ENCODE measurements around the gene XRCC4. TPM values are rescaled to one million over a fixed set of nuclear protein-coding genes. Genes with fewer than 3 reads are reported as not detected.
A peak's percentile ranks its signal among the peaks of the same experiment; 100 is the strongest.

Gene XRCC4
- total and polyA plus RNA-seq, 2 of the 13 experiments (the other 11 are each of a cell fraction or from before 2014, with no cell fraction given): 2.8 to 12.6 TPM

DNA sequence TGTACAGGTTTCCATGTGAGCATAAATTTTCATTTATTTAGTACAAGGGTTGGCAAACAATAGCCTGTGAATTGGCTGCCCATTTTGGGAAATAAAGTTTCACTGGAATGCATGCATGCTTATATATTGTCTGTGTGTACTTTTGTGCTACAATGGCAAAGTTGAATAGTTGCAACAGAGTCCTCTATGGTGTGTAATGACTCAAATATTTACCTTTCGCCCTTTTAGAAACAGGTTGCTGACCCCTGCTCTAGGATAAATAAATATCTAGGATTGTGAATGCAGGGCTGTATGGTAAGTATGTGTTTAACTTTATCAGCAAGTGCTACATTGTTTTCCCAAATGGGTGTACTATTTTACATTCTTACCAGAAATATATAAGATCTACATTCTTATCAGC, 47.2 kb downstream of the XRCC4 start (continued):
- TF ChIP-seq, protein P1, sequence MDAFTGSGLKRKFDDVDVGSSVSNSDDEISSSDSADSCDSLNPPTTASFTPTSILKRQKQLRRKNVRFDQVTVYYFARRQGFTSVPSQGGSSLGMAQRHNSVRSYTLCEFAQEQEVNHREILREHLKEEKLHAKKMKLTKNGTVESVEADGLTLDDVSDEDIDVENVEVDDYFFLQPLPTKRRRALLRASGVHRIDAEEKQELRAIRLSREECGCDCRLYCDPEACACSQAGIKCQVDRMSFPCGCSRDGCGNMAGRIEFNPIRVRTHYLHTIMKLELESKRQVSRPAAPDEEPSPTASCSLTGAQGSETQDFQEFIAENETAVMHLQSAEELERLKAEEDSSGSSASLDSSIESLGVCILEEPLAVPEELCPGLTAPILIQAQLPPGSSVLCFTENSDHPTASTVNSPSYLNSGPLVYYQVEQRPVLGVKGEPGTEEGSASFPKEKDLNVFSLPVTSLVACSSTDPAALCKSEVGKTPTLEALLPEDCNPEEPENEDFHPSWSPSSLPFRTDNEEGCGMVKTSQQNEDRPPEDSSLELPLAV (CRISPR knock-in tag; conservative IDR thresholded peaks at IDR 0.05; ENCODE audit: low read depth): no peak
- no peak for TF ChIP-seq KDM6A (CRISPR knock-in tag; IDR thresholded peaks at IDR 0.05; ENCODE audit: low read depth)
- TF ChIP-seq JDP2 (CRISPR knock-in tag; IDR thresholded peaks at IDR 0.05; ENCODE audit: borderline replicate concordance): no peak
- no peak for TF ChIP-seq NRL (CRISPR knock-in tag; IDR thresholded peaks at IDR 0.05; ENCODE audit: borderline replicate concordance)
- TF ChIP-seq ZNF12 (CRISPR knock-in tag; IDR thresholded peaks at IDR 0.05): peak; percentile 87
- no peak for TF ChIP-seq DNMT3B (CRISPR knock-in tag; conservative IDR thresholded peaks at IDR 0.05)
- peak; percentile 60; the same call in 1 of the 2 replicates for TF ChIP-seq ZBTB34 (CRISPR knock-in tag; IDR thresholded peaks at IDR 0.05)
- TF ChIP-seq ZBTB44 (CRISPR knock-in tag; IDR thresholded peaks at IDR 0.05): no peak
- no peak for TF ChIP-seq ZNF17 (CRISPR knock-in tag; IDR thresholded peaks at IDR 0.05)
- no peak for TF ChIP-seq ZNF547 (CRISPR knock-in tag; IDR thresholded peaks at IDR 0.05)
- TF ChIP-seq ZNF549 (CRISPR knock-in tag; IDR thresholded peaks at IDR 0.05): no peak
- peak; percentile 78; the same call in 1 of the 2 replicates for TF ChIP-seq ZFP1 (CRISPR knock-in tag; IDR thresholded peaks at IDR 0.05)
- no peak for TF ChIP-seq FOXC1 (CRISPR knock-in tag; IDR thresholded peaks at IDR 0.05; ENCODE audit: borderline replicate concordance)
- TF ChIP-seq FOSL2 (CRISPR knock-in tag; IDR thresholded peaks at IDR 0.05): peak; percentile 87
- TF ChIP-seq NFE2L1 (CRISPR knock-in tag; IDR thresholded peaks at IDR 0.05; ENCODE audit: borderline replicate concordance): no peak
- TF ChIP-seq DZIP1 (CRISPR knock-in tag; IDR thresholded peaks at IDR 0.05): no peak
- TF ChIP-seq ISX (CRISPR knock-in tag; conservative IDR thresholded peaks at IDR 0.05): no peak
- no peak for TF ChIP-seq ZNF543 (CRISPR knock-in tag; IDR thresholded peaks at IDR 0.05)
- peak; percentile 95 to 99 for TF ChIP-seq NR2F1 (CRISPR knock-in tag; IDR thresholded peaks at IDR 0.05)
- no peak for TF ChIP-seq HNRNPUL1 (IDR thresholded peaks at IDR 0.05; ENCODE audit: low read depth, low read length)
- TF ChIP-seq NFRKB (IDR thresholded peaks at IDR 0.05): no peak
- TF ChIP-seq SRF (IDR thresholded peaks at IDR 0.05; ENCODE audit: low read depth, low read length): peak; percentile 81
- no peak for TF ChIP-seq ZC3H4 (CRISPR knock-in tag; IDR thresholded peaks at IDR 0.05; ENCODE audit: borderline replicate concordance)
- no peak for TF ChIP-seq ZNF788 (CRISPR knock-in tag; IDR thresholded peaks at IDR 0.05; ENCODE audit: borderline replicate concordance)
- 0 out of 2 replicates have a peak, but pooled peaks have one; percentile 33 for TF ChIP-seq ZNF557 (CRISPR knock-in tag; IDR thresholded peaks at IDR 0.05)
- TF ChIP-seq HOXA5 (CRISPR knock-in tag; IDR thresholded peaks at IDR 0.05): no peak
